Placental epithelial cell (primary cell): ENCODE data around the gene MTHFD1L. TPM values are rescaled to one million over a fixed set of nuclear protein-coding genes. Genes with fewer than 3 reads are reported as not detected.

Experiments
- small RNA-seq: library from RNA; depleted of rRNA; stranded (forward); fragments of <200 nt; gene quantifications from one replicate; pipeline ENCODE3, GENCODE V24; 2012
- total RNA-seq: library from RNA; depleted of rRNA; stranded (reverse); fragments of >200 nt; gene quantifications from 2 replicates; pipeline ENCODE4 v1.2.3, GENCODE V29; 2012

MTHFD1L gene
- 35.3 and 43.2 TPM in 2 replicates for total RNA-seq

GRCh38 chr6:150865406-150866146 lies at the start of gene MTHFD1L:
Gene MTHFD1L, plus strand, starts transcription at chr6:150865702. Its CDS starts 121 bp downstream, at chr6:150865823.

Small RNA genes within 50 kb of the gene (small RNA-seq; reads per million reads assigned to genes)
- not detected for gene RNU6-302P
